ENCODE measurements around the gene EZR.
"Not testable (repeated sequence)": the region's sequence is repeated elsewhere in the genome, so short reads cannot be mapped to it uniquely, and the experiment has no call there.

EZR gene

GRCh38 chr6:158836625-158837311 lies 17.6 kb upstream of the EZR start:
- CTCF ChIA-PET, result interaction anchor here (1.0 kb wide), 1 partner anchor 17 kb away, joined by 4 read pairs; no protein-coding TSS in a partner anchor
- DNase-seq (ENCODE audit: extremely low spot score), result no peak
- TF ChIP-seq, protein P1, sequence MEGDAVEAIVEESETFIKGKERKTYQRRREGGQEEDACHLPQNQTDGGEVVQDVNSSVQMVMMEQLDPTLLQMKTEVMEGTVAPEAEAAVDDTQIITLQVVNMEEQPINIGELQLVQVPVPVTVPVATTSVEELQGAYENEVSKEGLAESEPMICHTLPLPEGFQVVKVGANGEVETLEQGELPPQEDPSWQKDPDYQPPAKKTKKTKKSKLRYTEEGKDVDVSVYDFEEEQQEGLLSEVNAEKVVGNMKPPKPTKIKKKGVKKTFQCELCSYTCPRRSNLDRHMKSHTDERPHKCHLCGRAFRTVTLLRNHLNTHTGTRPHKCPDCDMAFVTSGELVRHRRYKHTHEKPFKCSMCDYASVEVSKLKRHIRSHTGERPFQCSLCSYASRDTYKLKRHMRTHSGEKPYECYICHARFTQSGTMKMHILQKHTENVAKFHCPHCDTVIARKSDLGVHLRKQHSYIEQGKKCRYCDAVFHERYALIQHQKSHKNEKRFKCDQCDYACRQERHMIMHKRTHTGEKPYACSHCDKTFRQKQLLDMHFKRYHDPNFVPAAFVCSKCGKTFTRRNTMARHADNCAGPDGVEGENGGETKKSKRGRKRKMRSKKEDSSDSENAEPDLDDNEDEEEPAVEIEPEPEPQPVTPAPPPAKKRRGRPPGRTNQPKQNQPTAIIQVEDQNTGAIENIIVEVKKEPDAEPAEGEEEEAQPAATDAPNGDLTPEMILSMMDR (IDR thresholded peaks at IDR 0.05; ENCODE audit: control extremely low read depth, extremely low read depth, low read depth, missing control alignments), result no peak
- POLR2A ChIA-PET, result no interaction called here

- no peak for DNase-seq (ENCODE audit: extremely low spot score)
- ChIA-PET CTCF (interaction anchor here (1.0 to 1.3 kb wide), 3 partner anchors 35 to 45 kb away, joined by 3 read pairs; no protein-coding TSS in a partner anchor), POLR2A (no interaction called here)
- TF ChIP-seq, protein P1 (IDR thresholded peaks at IDR 0.05; ENCODE audit: control extremely low read depth, extremely low read depth, low read depth, missing control alignments), result no peak
Measured at GRCh38 chr6:158835616-158836221, 16.6 kb upstream of the EZR start.

GRCh38 chr6:158834675-158835385 lies 15.7 kb upstream of the EZR start:
- ChIA-PET POLR2A (no interaction called here), CTCF (interaction anchor here (0.9 to 1.3 kb wide), 3 partner anchors 10 to 44 kb away, joined by 3 read pairs; no protein-coding TSS in a partner anchor)
- DNase-seq (ENCODE audit: extremely low spot score), result no peak

GRCh38 chr6:158832807-158833206 lies 13.6 kb upstream of the EZR start:
- POLR2A ChIA-PET; DNase-seq (ENCODE audit: extremely low spot score): not testable (repeated sequence)
- CTCF ChIA-PET, result interaction anchor here (0.6 to 3.1 kb wide), 5 partner anchors 8 to 210 kb away, joined by 3 to 18 read pairs (median 4); no protein-coding TSS in a partner anchor

More at GRCh38 chr6:158834675-158835385, 15.7 kb upstream of the EZR start:
- TF ChIP-seq, protein P1 (IDR thresholded peaks at IDR 0.05; ENCODE audit: control extremely low read depth, extremely low read depth, low read depth, missing control alignments), result no peak

DNA sequence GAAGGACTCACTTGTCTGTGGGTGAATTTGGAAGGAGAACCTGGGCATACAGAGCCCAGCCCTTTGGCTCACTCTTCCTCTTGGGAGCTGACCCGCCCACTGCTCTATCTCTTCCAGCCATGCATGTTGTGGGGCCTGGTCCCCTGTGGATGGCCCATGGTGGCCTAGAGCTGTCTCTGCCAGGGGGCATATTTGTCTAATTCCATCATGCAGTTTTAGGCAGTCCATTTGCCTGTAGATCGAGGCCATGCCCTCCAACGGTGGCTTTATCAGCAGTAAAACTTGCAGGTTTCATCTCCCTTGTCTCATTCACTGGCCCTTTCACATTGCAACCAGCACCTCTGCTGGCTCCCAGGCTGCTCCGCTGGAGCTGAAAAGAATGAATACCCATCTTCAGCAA lies 12.9 kb upstream of the EZR start:
- DNase-seq (ENCODE audit: extremely low spot score), result no peak
- POLR2A ChIA-PET, result no interaction called here
- TF ChIP-seq, protein P1 (IDR thresholded peaks at IDR 0.05; ENCODE audit: control extremely low read depth, extremely low read depth, low read depth, missing control alignments), result no peak
- CTCF ChIA-PET, result interaction anchor here (0.6 to 3.1 kb wide), 8 partner anchors 9 to 211 kb away, joined by 3 to 18 read pairs (median 4); no protein-coding TSS in a partner anchor

DNA sequence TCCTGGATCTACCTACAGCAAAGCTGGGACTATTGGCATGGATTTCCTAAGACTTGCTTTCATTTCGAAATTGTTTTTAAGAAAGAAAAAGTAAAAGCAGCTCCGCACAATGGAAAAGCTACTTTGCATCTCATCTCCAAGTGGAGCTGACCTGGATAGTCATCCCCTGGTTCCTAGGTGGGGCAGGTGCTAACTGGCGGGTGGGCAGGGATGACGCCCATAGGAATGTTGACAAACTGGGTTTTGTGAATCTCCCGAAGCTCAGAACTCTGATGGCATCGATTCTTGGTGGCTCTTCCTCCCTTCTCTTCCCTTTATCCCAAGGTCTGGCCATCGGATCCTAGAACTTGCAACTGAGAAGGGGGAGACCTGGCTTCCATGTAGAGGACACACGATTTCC lies 12.4 kb upstream of the EZR start:
- ChIA-PET POLR2A (no interaction called here), CTCF (interaction anchor here (1.1 to 3.1 kb wide), 6 partner anchors 10 to 141 kb away, joined by 3 to 18 read pairs (median 5); no protein-coding TSS in a partner anchor)
- no peak for DNase-seq (ENCODE audit: extremely low spot score)
- TF ChIP-seq, protein P1 (IDR thresholded peaks at IDR 0.05; ENCODE audit: control extremely low read depth, extremely low read depth, low read depth, missing control alignments), result no peak
